Fibroblast of pulmonary artery (primary cell): ENCODE results near the gene C5.

Source experiments
- DNase-seq: peaks from one replicate; pipeline ENCODE4 v3.0.0-alpha.2; 2010; ENCODE audit warnings: low read depth
- H3K4me3 ChIP-seq: replicated peaks from 2 replicates; pipeline ENCODE4 v1.5.1; 2011; ENCODE audit warnings: low read depth, mild to moderate bottlenecking, control low read depth, low read length, moderate library complexity
- CTCF ChIP-seq: IDR thresholded peaks from 2 replicates; pipeline ENCODE4 v1.5.1; 2011; ENCODE audit warnings: mild to moderate bottlenecking, control low read depth, low read length, inconsistent platforms; ENCODE audit errors: missing control alignments

C5 gene

GRCh38 chr9:120983259-120983837 lies 66.7 kb downstream of the C5 start:
- H3K4me3 ChIP-seq: no peak overlapping the region
- TF ChIP-seq CTCF: no peak
- DNase-seq: no peak

- H3K4me3 ChIP-seq: no peak overlapping the region
- DNase-seq: peak; percentile 19
- TF ChIP-seq CTCF: no peak
These were observed 67.2 kb downstream of the C5 start for GRCh38 chr9:120982836-120983235.

GRCh38 chr9:120980951-120981350 lies 69.1 kb downstream of the C5 start:
- no peak for TF ChIP-seq CTCF
- no peak overlapping the region for H3K4me3 ChIP-seq
- no peak for DNase-seq

GRCh38 chr9:120979797-120980196 lies 70.3 kb downstream of the C5 start:
- no peak for TF ChIP-seq CTCF
- no peak overlapping the region for H3K4me3 ChIP-seq
- no peak for DNase-seq

- H3K4me3 ChIP-seq: no peak overlapping the region
- TF ChIP-seq CTCF: no peak
- no peak for DNase-seq
These were observed 71.1 kb downstream of the C5 start for GRCh38 chr9:120978987-120979386.

GRCh38 chr9:120977321-120977720 lies 72.8 kb downstream of the C5 start:
- no peak for DNase-seq
- H3K4me3 ChIP-seq: no peak overlapping the region
- no peak for TF ChIP-seq CTCF

- no peak for TF ChIP-seq CTCF
- DNase-seq: no peak
- no peak overlapping the region for H3K4me3 ChIP-seq
These were observed 75.2 kb downstream of the C5 start for GRCh38 chr9:120974921-120975320.
